Astrocyte of the cerebellum (primary cell): Measurements from ENCODE around the gene LGALS7.

Experiments used
- DNase-seq: peaks from one replicate; pipeline ENCODE4 v3.0.0-alpha.2; 2011; ENCODE audit warnings: low read depth
- H3K4me3 ChIP-seq: 2 replicates; pipeline ENCODE4 v1.5.1; 2011; ENCODE audit warnings: mild to moderate bottlenecking, low read depth, low read length, moderate library complexity
- in situ Hi-C: cut with HindIII; loops from 2 replicates; pipeline ENCODE4 v1.10.0; 2017; ENCODE audit warnings: low sequenced_read_pairs
- TF ChIP-seq, protein P1 (sequence below): IDR thresholded peaks from 2 replicates; pipeline ENCODE4 v1.5.1; 2012; ENCODE audit warnings: low read length, low read depth, moderate library complexity, mild to moderate bottlenecking; ENCODE audit errors: missing control alignments

Gene LGALS7

DNA sequence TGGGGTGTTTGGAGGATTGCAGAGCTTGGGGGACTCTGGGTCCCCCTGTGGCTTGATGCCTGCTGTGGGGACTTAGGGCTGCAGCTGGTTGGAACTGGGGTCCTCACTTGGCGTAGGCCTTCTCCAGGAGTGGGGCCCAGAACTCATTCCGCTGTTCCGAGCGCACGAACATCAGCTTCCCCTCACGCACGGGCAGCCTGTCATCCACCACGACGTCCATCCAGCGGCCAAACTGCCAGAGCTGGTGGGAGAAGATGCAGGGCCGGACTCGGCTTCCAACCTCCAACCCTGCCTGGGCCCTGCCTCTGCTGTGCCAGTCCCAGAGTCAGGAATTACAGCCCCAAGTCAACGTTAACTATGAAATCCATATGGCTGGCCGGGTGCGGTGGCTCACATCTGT lies 31.6 kb downstream of the LGALS7 start:
- in situ Hi-C loops: no loop called here
- no peak for DNase-seq
- TF ChIP-seq, protein P1, sequence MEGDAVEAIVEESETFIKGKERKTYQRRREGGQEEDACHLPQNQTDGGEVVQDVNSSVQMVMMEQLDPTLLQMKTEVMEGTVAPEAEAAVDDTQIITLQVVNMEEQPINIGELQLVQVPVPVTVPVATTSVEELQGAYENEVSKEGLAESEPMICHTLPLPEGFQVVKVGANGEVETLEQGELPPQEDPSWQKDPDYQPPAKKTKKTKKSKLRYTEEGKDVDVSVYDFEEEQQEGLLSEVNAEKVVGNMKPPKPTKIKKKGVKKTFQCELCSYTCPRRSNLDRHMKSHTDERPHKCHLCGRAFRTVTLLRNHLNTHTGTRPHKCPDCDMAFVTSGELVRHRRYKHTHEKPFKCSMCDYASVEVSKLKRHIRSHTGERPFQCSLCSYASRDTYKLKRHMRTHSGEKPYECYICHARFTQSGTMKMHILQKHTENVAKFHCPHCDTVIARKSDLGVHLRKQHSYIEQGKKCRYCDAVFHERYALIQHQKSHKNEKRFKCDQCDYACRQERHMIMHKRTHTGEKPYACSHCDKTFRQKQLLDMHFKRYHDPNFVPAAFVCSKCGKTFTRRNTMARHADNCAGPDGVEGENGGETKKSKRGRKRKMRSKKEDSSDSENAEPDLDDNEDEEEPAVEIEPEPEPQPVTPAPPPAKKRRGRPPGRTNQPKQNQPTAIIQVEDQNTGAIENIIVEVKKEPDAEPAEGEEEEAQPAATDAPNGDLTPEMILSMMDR: no peak
- H3K4me3 ChIP-seq: no peak overlapping the region

DNA sequence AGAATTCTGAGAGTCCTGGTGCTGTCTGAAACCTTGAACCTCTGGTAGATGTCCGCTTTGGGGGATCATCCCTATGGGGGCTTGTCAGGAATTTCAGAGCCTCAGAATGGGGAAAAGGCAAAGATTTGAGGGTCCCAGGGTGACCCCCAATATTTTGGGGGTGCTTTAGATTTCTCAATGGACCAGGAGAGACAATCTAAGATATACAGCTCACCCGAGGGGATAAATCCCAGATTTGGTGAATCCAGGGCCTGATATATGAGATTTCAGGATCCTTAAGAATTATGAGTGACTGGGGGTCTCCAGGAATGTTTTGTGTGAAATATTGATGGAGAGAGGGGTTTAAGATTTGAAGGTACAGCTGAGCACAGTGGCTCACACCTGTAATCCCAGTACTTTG lies 32.4 kb downstream of the LGALS7 start:
- DNase-seq: no peak
- in situ Hi-C loops: no loop called here
- TF ChIP-seq, protein P1: no peak
- H3K4me3 ChIP-seq: no peak overlapping the region

DNA sequence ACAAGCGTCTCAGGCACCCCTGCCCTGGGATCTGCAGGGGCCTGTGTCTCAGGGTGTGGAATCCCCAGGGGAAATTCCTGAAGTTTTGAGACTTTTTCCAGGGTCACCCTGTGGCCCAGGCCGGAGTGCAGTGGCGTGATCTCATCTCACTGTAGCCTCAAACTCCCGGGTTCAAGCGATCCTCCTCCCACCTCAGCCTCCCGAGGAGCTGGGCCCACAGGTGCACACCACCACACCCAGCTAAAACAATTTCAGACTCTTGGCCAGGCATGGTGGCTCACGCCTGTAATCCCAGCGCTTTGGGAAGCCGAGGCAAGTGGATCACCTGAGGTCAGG lies 33.1 kb downstream of the LGALS7 start:
- TF ChIP-seq, protein P1: no peak
- in situ Hi-C loops: no loop called here
- DNase-seq: no peak
- no peak overlapping the region for H3K4me3 ChIP-seq

DNA sequence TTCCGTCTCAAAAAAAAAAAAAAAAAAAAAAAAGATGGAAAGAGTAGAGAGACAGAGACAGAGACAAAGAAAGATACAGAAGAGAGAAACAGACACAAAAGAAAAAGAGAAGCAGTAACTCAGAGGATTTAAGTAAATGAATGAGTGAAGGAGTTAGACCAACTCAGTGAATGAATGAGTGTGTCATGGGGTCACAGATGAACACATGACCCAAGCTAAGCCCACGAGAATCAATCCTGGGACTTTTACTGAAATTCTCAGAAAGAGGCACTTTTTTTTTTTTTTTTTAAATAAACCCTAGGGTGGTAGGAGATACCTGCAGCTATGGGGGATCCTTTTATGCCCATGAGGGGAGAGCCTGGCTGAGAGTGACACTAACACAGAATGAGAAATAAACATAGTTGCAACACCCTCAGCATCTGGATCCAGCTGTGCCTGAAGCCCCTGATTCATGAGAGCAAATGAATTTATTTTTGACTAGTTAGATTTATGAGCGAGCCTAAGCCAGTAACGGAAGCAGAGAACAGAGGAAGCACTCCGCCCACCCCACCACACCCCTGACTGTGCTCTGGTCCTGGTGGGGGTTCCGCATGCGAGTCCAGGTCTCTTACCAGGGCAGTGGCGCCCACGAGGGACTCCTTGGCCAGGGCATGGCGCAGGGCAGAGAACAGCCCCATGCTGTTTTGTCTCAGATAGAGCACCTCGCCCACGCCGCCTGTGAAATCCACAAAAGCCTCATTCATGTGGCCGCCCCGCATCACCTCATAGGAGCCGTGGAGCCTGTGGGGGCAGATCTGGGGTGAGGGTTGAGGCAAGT lies 33.7 kb downstream of the LGALS7 start:
- in situ Hi-C loops: no loop called here
- no peak overlapping the region for H3K4me3 ChIP-seq
- no peak for DNase-seq
- TF ChIP-seq, protein P1: no peak

DNA sequence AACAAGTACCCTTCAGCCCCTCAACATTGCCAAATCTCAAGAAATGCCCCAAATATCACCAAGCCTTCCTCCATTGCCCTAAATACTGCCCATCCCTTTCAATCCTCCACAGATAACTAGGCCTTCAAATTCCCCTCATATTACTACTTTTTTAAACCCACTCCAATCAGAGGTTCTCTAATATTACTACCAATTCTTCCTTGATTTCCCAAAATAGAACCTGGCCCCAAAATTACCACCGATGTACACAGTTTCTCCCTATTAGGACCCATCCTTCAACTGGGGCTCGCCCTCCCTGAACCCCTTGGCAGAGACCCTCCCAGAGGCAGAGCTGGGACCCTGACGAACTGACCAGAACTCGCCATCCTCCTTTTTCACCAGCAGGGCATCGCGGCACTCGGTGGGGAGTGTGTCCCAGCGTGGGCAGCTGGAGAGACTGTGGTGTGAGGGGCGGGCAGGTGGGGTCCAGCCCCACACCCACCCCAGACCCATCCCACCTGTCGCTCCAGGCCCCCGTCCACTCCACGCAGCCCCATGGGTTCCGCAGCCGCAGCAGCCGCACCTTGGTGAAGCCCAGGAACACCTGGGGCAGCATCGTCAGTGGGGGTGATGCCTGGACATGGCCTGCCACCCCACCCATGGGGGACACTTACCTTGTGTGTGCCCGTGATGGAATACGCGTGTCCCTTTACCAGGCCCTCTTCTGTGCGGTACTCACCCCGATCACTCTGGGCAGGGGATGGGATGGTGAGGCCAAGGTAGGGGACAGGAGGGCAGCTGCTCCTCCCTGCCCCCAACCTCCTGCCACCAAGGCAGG lies 35.2 kb downstream of the LGALS7 start:
- no peak for DNase-seq
- TF ChIP-seq, protein P1: no peak
- no peak overlapping the region for H3K4me3 ChIP-seq
- in situ Hi-C loops: no loop called here

DNA sequence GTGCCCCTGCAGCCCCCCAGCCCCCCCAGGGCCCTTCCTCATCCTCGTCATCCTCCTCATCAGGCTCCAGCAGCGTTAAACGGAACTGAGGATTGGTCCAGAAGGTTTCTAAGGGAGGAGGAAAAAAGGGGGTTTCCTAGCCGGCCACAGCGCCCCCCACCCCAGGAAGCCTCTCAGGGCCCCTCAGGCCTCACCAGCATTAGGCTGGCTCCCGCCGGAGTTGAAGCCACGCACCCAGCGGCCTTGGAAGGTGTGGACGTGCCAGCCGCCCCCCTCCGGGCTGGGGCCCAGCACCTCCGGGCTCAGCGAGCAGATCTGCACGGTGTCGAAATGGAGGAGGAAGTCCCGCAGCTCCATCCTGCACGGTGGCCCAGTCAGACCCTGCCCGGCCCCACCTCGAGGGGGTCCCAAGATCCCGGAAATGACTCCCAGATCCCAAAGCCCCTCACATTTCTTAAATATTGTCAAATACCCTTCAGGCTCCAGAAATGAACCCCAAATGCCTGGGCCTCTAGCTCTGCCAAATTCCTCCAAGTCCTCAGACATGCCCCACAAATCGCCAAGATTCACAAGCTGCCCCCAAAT lies 35.9 kb downstream of the LGALS7 start:
- no peak for DNase-seq
- no peak overlapping the region for H3K4me3 ChIP-seq

More for the DNA sequence above, 35.9 kb downstream of the LGALS7 start:
- TF ChIP-seq, protein P1: no peak
- in situ Hi-C loops: no loop called here
